HAP-1 (cell line): ENCODE results near the gene GORASP2.

Experiments used
- DNase-seq, 2 experiments: peaks; one replicate each; pipeline ENCODE4 v3.0.0-alpha.2; 2016 to 2020; ENCODE audit warnings: low spot score in 2 of 2
- H3K27me3 ChIP-seq: fragments of 250-450 bp; sonication (Bioruptor Pico); 2 replicates; pipeline ENCODE4 v1.5.1; 2020; ENCODE audit warnings: low read depth, mild to moderate bottlenecking, moderate library complexity
- H3K36me3 ChIP-seq: fragments of 250-450 bp; sonication (Bioruptor Pico); replicated peaks from 2 replicates; pipeline ENCODE4 v1.5.1; 2020; ENCODE audit warnings: mild to moderate bottlenecking
- H3K4me1 ChIP-seq: fragments of 250-450 bp; sonication (Bioruptor Pico); 2 replicates; pipeline ENCODE4 v1.5.1; 2020; ENCODE audit warnings: mild to moderate bottlenecking
- H3K4me3 ChIP-seq: fragments of 250-450 bp; sonication (Bioruptor Pico); 2 replicates; pipeline ENCODE4 v1.5.1; 2020; ENCODE audit warnings: mild to moderate bottlenecking, moderate library complexity
- H3K9me3 ChIP-seq: fragments of 250-450 bp; sonication (Bioruptor Pico); 2 replicates; pipeline ENCODE4 v1.5.1; 2020; ENCODE audit warnings: mild to moderate bottlenecking, moderate library complexity
- in situ Hi-C: fragments of 300-500 bp; cut with MboI; formaldehyde crosslinking; loops from 3 replicates; pipeline ENCODE4 v1.14.3; 2020; ENCODE audit warnings: low sequenced_read_pairs, inconsistent platforms, mixed read lengths

Gene GORASP2

GRCh38 chr2:170929686-170930050 lies 615 bp downstream of the GORASP2 start:
- no peaks in the 10 kb centered on the region for H3K27me3 ChIP-seq
- peak overlapping the region; percentile 82 for H3K4me3 ChIP-seq
- peaks cover 15% of the 10 kb centered on the region for H3K4me1 ChIP-seq
- peak; percentile 16 to 67 for DNase-seq
- peaks cover 5% of the 10 kb centered on the region for H3K36me3 ChIP-seq
- peaks cover 3% of the 10 kb centered on the region; the same call in 1 of the 2 replicates for H3K9me3 ChIP-seq
- in situ Hi-C loops, result no loop called here

DNA sequence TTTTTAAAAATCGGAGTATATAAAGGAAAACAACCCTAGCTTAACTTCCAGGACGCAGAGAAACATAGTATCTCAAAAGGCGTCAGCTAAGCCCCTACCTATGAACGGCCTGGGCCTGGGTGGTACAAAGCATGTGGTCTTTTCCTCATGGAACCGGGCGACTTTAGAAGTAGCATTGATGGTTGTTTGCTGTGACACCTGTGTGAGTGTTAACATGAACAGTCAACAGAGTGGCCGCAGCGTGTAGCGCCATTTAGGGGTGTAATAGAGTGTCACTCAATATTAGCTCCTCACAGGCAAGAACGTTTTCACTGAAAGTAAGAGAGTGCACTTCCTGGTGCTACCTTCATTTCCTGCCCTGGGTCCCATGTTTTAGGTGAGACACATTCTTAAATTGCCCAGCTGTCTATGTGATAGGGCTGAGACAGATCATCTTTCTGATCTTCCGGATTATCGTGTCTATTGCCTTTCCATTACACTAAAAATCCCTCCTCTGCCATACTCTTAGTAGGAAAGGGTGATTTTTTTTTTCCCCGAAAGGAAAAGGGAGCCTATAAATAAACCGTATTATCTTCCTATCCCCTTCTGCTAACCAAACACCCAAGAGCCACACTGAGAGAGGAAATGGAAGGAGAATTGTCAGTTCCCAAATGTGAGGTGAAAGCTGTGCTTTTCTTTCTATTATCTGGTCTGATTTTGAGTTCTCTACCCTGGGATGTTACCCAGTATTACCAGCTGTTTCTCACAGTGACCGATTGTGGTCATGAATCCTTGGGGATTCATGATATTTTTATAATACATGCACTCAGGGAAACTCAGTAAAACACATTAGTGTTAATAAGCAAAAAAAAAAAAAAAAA lies 1.3 kb downstream of the GORASP2 start:
- Histone ChIP-seq H3K4me3 (peak overlapping the region; percentile 82), H3K27me3 (no peaks in the 10 kb centered on the region), H3K36me3 (peaks cover 5% of the 10 kb centered on the region), H3K4me1 (peaks cover 15% of the 10 kb centered on the region), H3K9me3 (no peaks in the 10 kb centered on the region)
- in situ Hi-C loops, result no loop called here
- peak; percentile 64 to 72 for DNase-seq

DNA sequence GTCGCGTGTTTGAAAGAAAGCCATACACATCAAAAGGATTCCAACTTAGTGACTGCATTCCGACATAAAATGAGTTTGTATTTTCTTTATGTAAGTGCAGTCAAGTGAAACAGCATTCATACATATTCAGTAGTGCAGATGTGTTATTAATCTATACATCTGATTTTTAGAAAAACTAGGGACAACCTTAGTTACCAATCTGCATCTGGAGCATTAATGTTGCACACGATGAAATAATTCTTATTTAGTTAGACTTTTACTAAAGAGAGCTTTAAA lies 1.9 kb downstream of the GORASP2 start:
- no peaks in the 10 kb centered on the region for H3K27me3 ChIP-seq
- DNase-seq, result no peak
- in situ Hi-C loops, result no loop called here
- peak overlapping the region; percentile 82 for H3K4me3 ChIP-seq
- H3K36me3 ChIP-seq, result peaks cover 5% of the 10 kb centered on the region
- H3K9me3 ChIP-seq, result no peaks in the 10 kb centered on the region
- peaks cover 15% of the 10 kb centered on the region for H3K4me1 ChIP-seq

GRCh38 chr2:170932166-170932565 lies 3.1 kb downstream of the GORASP2 start:
- peaks cover 11% of the 10 kb centered on the region for H3K36me3 ChIP-seq
- in situ Hi-C loops, result no loop called here
- no peaks in the 10 kb centered on the region for H3K27me3 ChIP-seq
- H3K9me3 ChIP-seq, result no peaks in the 10 kb centered on the region
- no peak for DNase-seq
- peaks cover 15% of the 10 kb centered on the region for H3K4me1 ChIP-seq
- H3K4me3 ChIP-seq, result no peak overlapping the region

- Histone ChIP-seq H3K4me3 (no peak overlapping the region), H3K4me1 (peaks cover 15% of the 10 kb centered on the region), H3K9me3 (no peaks in the 10 kb centered on the region), H3K36me3 (peaks cover 15% of the 10 kb centered on the region), H3K27me3 (no peaks in the 10 kb centered on the region)
- no peak for DNase-seq
- in situ Hi-C loops, result no loop called here
Observed at GRCh38 chr2:170932948-170933347, 3.9 kb downstream of the GORASP2 start.

- H3K36me3 ChIP-seq, result peaks cover 10% of the 10 kb centered on the region
- in situ Hi-C loops, result no loop called here
- H3K9me3 ChIP-seq, result no peaks in the 10 kb centered on the region
- DNase-seq, result no peak
- H3K4me1 ChIP-seq, result no peaks in the 10 kb centered on the region
- no peak overlapping the region for H3K4me3 ChIP-seq
- no peaks in the 10 kb centered on the region for H3K27me3 ChIP-seq
Observed at GRCh38 chr2:170937709-170938379, 8.8 kb downstream of the GORASP2 start.

- no peaks in the 10 kb centered on the region for H3K27me3 ChIP-seq
- in situ Hi-C loops, result no loop called here
- H3K36me3 ChIP-seq, result peaks cover 10% of the 10 kb centered on the region
- no peak overlapping the region for H3K4me3 ChIP-seq
- no peaks in the 10 kb centered on the region for H3K4me1 ChIP-seq
- no peaks in the 10 kb centered on the region for H3K9me3 ChIP-seq
- DNase-seq, result no peak
Observed at GRCh38 chr2:170940066-170940465, 11.0 kb downstream of the GORASP2 start.

GRCh38 chr2:170942615-170943014 lies 13.6 kb downstream of the GORASP2 start:
- no peak for DNase-seq
- in situ Hi-C loops, result no loop called here
- no peaks in the 10 kb centered on the region for H3K4me1 ChIP-seq
- no peaks in the 10 kb centered on the region; the same call in none of the 2 replicates for H3K36me3 ChIP-seq
- no peak overlapping the region for H3K4me3 ChIP-seq
- no peaks in the 10 kb centered on the region for H3K27me3 ChIP-seq
- H3K9me3 ChIP-seq, result no peaks in the 10 kb centered on the region

GRCh38 chr2:170943041-170943440 lies 14.0 kb downstream of the GORASP2 start:
- H3K27me3 ChIP-seq, result no peaks in the 10 kb centered on the region
- peaks cover 1% of the 10 kb centered on the region for H3K36me3 ChIP-seq
- in situ Hi-C loops, result no loop called here

DNA sequence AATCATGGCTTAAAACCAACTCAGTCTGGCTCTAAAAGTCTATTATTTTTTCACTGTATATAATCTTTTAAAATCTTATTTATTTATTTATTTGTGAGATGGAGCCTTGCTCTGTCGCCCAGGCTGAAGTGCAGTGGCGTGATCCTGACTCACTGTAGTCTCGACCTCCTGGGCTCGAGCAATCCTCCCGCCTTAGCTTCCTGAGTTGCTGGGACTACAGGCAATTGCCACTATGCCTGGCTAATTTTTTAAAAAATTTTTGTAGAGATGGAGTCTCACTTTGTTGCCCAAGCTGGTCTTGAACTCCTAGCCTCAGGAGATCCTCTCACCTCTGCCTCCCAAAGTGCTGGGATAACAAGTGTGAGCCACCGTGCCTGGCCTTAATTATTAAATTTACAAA lies 14.5 kb downstream of the GORASP2 start:
- Histone ChIP-seq H3K9me3 (no peaks in the 10 kb centered on the region), H3K36me3 (peaks cover 5% of the 10 kb centered on the region), H3K27me3 (no peaks in the 10 kb centered on the region), H3K4me1 (no peaks in the 10 kb centered on the region), H3K4me3 (no peak overlapping the region)
- in situ Hi-C loops, result no loop called here
- no peak for DNase-seq

More at GRCh38 chr2:170943041-170943440, 14.0 kb downstream of the GORASP2 start:
- no peak for DNase-seq
- no peaks in the 10 kb centered on the region for H3K4me1 ChIP-seq
- H3K9me3 ChIP-seq, result no peaks in the 10 kb centered on the region
- H3K4me3 ChIP-seq, result no peak overlapping the region

GRCh38 chr2:170944545-170944944 lies 15.5 kb downstream of the GORASP2 start:
- H3K4me1 ChIP-seq, result no peaks in the 10 kb centered on the region
- H3K36me3 ChIP-seq, result peaks cover 6% of the 10 kb centered on the region
- H3K27me3 ChIP-seq, result no peaks in the 10 kb centered on the region
- H3K9me3 ChIP-seq, result no peaks in the 10 kb centered on the region
- in situ Hi-C loops, result no loop called here
- DNase-seq, result no peak
- no peak overlapping the region for H3K4me3 ChIP-seq

GRCh38 chr2:170949415-170949814 lies 20.4 kb downstream of the GORASP2 start:
- no peaks in the 10 kb centered on the region for H3K4me1 ChIP-seq
- H3K36me3 ChIP-seq, result peaks cover 54% of the 10 kb centered on the region
- in situ Hi-C loops, result no loop called here
- H3K27me3 ChIP-seq, result no peaks in the 10 kb centered on the region
- H3K9me3 ChIP-seq, result no peaks in the 10 kb centered on the region
- no peak overlapping the region for H3K4me3 ChIP-seq
- no peak for DNase-seq

GRCh38 chr2:170950221-170950761 lies 21.2 kb downstream of the GORASP2 start:
- Histone ChIP-seq H3K4me1 (no peaks in the 10 kb centered on the region), H3K27me3 (no peaks in the 10 kb centered on the region), H3K36me3 (peaks cover 63% of the 10 kb centered on the region), H3K9me3 (no peaks in the 10 kb centered on the region), H3K4me3 (no peak overlapping the region)
- in situ Hi-C loops, result no loop called here
- DNase-seq, result no peak

GRCh38 chr2:170953941-170954340 lies 24.9 kb downstream of the GORASP2 start:
- no peaks in the 10 kb centered on the region for H3K9me3 ChIP-seq
- no peaks in the 10 kb centered on the region for H3K27me3 ChIP-seq
- no peak overlapping the region for H3K4me3 ChIP-seq
- in situ Hi-C loops, result no loop called here
- peaks cover 89% of the 10 kb centered on the region for H3K36me3 ChIP-seq
- DNase-seq, result no peak
- H3K4me1 ChIP-seq, result no peaks in the 10 kb centered on the region
